WERI-Rb-1 (cell line): Measurements from ENCODE around the gene TEAD1.

ENCODE experiments used
- DNase-seq: peaks from one replicate; pipeline ENCODE4 v3.0.0-alpha.2; 2020
- H3K27ac ChIP-seq: fragments of 250-450 bp; sonication (Bioruptor Pico); 2 replicates; pipeline ENCODE4 v1.5.1; 2020; ENCODE audit warnings: mild to moderate bottlenecking, moderate library complexity
- H3K27me3 ChIP-seq: fragments of 250-450 bp; sonication (Bioruptor Pico); 2 replicates; pipeline ENCODE4 v1.5.1; 2021; ENCODE audit warnings: mild to moderate bottlenecking, low read depth, moderate library complexity; ENCODE audit not compliant: insufficient read depth, severe bottlenecking
- H3K36me3 ChIP-seq: fragments of 250-450 bp; sonication (Bioruptor Pico); 2 replicates; pipeline ENCODE4 v1.5.1; 2020; ENCODE audit warnings: mild to moderate bottlenecking, moderate library complexity
- H3K4me3 ChIP-seq: 2 replicates; pipeline ENCODE4 v1.5.1; 2011; ENCODE audit warnings: low read depth, mild to moderate bottlenecking, control low read depth, low read length
- H3K9me3 ChIP-seq: fragments of 250-450 bp; sonication (Bioruptor Pico); 2 replicates; pipeline ENCODE4 v1.5.1; 2021; ENCODE audit warnings: mild to moderate bottlenecking, moderate library complexity; ENCODE audit not compliant: severe bottlenecking
- TF ChIP-seq, protein P1 (sequence below): IDR thresholded peaks from 2 replicates; pipeline ENCODE4 v1.5.1; 2011; ENCODE audit warnings: low read depth, mild to moderate bottlenecking, control low read depth, inconsistent platforms, low read length

TEAD1 gene

GRCh38 chr11:12691473-12691872 lies 17.3 kb downstream of the TEAD1 start:
- no peak for DNase-seq
- no peaks in the 10 kb centered on the region for H3K36me3 ChIP-seq
- no peaks in the 10 kb centered on the region for H3K27me3 ChIP-seq
- no peak overlapping the region for H3K4me3 ChIP-seq
- TF ChIP-seq, protein P1, sequence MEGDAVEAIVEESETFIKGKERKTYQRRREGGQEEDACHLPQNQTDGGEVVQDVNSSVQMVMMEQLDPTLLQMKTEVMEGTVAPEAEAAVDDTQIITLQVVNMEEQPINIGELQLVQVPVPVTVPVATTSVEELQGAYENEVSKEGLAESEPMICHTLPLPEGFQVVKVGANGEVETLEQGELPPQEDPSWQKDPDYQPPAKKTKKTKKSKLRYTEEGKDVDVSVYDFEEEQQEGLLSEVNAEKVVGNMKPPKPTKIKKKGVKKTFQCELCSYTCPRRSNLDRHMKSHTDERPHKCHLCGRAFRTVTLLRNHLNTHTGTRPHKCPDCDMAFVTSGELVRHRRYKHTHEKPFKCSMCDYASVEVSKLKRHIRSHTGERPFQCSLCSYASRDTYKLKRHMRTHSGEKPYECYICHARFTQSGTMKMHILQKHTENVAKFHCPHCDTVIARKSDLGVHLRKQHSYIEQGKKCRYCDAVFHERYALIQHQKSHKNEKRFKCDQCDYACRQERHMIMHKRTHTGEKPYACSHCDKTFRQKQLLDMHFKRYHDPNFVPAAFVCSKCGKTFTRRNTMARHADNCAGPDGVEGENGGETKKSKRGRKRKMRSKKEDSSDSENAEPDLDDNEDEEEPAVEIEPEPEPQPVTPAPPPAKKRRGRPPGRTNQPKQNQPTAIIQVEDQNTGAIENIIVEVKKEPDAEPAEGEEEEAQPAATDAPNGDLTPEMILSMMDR, result no peak
- no peaks in the 10 kb centered on the region for H3K9me3 ChIP-seq
- H3K27ac ChIP-seq, result no peak overlapping the region

- Histone ChIP-seq H3K9me3 (no peaks in the 10 kb centered on the region), H3K36me3 (no peaks in the 10 kb centered on the region), H3K27ac (peak overlapping the region; percentile 61), H3K4me3 (no peak overlapping the region), H3K27me3 (no peaks in the 10 kb centered on the region)
- TF ChIP-seq, protein P1, result no peak
- peak; percentile 73 for DNase-seq
Measured at GRCh38 chr11:12692229-12693075, 18.2 kb downstream of the TEAD1 start.

DNA sequence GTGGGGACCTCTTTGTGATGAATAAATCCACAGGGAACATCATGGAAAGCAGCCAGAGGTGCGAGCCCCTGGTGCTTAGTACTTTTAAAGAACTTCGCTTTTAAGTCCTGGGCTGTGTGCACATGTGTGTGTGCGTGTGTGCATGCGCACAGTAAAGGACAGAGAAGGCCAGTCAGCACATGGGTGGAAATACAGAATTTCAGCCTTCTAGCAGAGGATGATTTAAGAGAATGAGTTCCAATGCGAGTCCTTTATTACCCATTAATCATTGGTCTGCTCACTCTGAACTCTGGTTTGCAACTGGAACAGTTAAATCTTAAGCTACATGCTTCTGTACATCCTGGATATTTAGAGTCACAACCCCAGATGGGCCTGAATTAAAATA lies 18.9 kb downstream of the TEAD1 start:
- no peak for DNase-seq
- H3K4me3 ChIP-seq, result no peak overlapping the region

DNA sequence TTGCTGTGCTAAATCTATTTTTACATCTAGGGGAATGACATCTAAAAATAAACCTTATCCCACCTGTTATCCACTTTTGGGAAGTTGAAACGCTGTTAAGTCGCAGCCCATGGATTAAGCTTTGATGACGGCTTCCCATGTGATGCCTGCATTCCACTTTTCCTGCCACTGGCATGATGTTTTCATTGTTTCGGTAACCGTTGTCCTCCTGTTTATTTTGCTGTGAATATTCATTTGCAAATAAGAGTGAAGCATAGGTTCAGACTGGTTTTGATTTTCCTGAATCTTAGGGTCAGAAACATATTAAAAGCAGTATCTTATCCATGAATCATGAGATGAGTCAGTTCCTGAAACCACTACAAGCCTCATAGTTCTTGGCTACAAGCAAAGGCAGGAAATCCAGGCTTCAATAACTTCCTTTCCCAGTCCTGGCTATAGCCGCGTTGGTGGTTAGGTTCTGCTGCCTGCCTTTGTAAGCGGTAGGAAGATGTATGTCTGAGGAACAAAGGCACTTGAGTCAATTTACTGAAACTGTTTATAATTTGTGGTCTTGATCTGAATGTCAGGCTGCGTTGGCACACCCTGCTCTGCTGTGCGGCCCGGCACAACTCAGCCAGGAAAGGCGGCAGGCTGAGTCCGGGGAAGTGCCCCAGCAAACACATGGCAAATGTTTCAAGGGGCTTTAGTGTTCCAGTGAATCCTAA lies 19.4 kb downstream of the TEAD1 start:
- Histone ChIP-seq H3K4me3 (no peak overlapping the region), H3K9me3 (no peaks in the 10 kb centered on the region), H3K36me3 (no peaks in the 10 kb centered on the region), H3K27me3 (no peaks in the 10 kb centered on the region), H3K27ac (peak overlapping the region; percentile 61)
- no peak for DNase-seq
- TF ChIP-seq, protein P1, result no peak

More for the DNA sequence above, 18.9 kb downstream of the TEAD1 start:
- H3K27ac ChIP-seq, result peak overlapping the region; percentile 61
- no peaks in the 10 kb centered on the region for H3K36me3 ChIP-seq
- no peaks in the 10 kb centered on the region for H3K9me3 ChIP-seq
- no peaks in the 10 kb centered on the region for H3K27me3 ChIP-seq
- TF ChIP-seq, protein P1, result no peak

DNA sequence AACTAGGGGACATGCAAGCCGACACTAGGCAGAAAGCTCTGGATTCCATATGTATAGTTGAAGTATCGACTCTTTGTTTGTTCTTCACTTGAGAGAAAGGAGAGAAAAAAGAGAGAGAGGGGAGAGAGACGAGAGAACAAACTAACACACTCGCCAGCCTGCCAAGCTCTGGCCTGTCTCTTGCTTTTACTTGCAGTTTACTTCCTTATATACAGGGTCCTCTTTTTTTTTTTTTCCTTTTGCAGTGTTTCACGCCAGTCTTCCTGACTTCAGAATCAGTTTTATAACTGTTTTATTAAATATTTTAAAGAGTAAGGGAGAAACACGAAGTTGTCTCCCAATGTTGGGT lies 19.9 kb downstream of the TEAD1 start:
- TF ChIP-seq, protein P1, result no peak
- peak overlapping the region; percentile 61 for H3K27ac ChIP-seq
- no peaks in the 10 kb centered on the region for H3K36me3 ChIP-seq
- H3K4me3 ChIP-seq, result no peak overlapping the region
- H3K9me3 ChIP-seq, result no peaks in the 10 kb centered on the region
- no peaks in the 10 kb centered on the region for H3K27me3 ChIP-seq
- no peak for DNase-seq
